ENCODE data around the gene OR2C1. TPM values are rescaled to one million over a fixed set of nuclear protein-coding genes. Genes with fewer than 3 reads are reported as not detected.

Gene OR2C1
- 3.6 TPM for total RNA-seq (ENCODE audit: insufficient read depth, low replicate concordance)

- DNase-seq (ENCODE audit: low spot score): no peak
Measured at GRCh38 chr16:3355589-3355988, at the start of gene OR2C1. Gene OR2C1 (plus strand): TSS chr16:3355889. CDS start chr16:3355941, 52 bp downstream.

- no peak for DNase-seq (ENCODE audit: low spot score)
Measured at GRCh38 chr16:3306078-3306477, 49.6 kb upstream of the OR2C1 start.

GRCh38 chr16:3311496-3311895 lies 44.2 kb upstream of the OR2C1 start:
- no peak for DNase-seq (ENCODE audit: low spot score)

GRCh38 chr16:3317315-3317999 lies 38.2 kb upstream of the OR2C1 start:
- no peak for DNase-seq (ENCODE audit: low spot score)

GRCh38 chr16:3321816-3322215 lies 33.9 kb upstream of the OR2C1 start:
- no peak for DNase-seq (ENCODE audit: low spot score)

GRCh38 chr16:3327514-3327913 lies 28.2 kb upstream of the OR2C1 start:
- no peak for DNase-seq (ENCODE audit: low spot score)

- no peak for DNase-seq (ENCODE audit: low spot score)
Measured at GRCh38 chr16:3328104-3328503, 27.6 kb upstream of the OR2C1 start.

GRCh38 chr16:3328643-3329042 lies 27.0 kb upstream of the OR2C1 start:
- DNase-seq (ENCODE audit: low spot score): no peak

GRCh38 chr16:3346041-3346440 lies 9.6 kb upstream of the OR2C1 start:
- DNase-seq (ENCODE audit: low spot score): no peak

GRCh38 chr16:3347586-3347985 lies 8.1 kb upstream of the OR2C1 start:
- DNase-seq (ENCODE audit: low spot score): no peak

GRCh38 chr16:3348547-3349167 lies 7.0 kb upstream of the OR2C1 start:
- no peak for DNase-seq (ENCODE audit: low spot score)

GRCh38 chr16:3349175-3349574 lies 6.5 kb upstream of the OR2C1 start:
- no peak for DNase-seq (ENCODE audit: low spot score)

GRCh38 chr16:3356118-3356517 lies 429 bp downstream of the OR2C1 start:
- DNase-seq (ENCODE audit: low spot score): no peak

- DNase-seq (ENCODE audit: low spot score): no peak
Measured at GRCh38 chr16:3358871-3359270, 3.2 kb downstream of the OR2C1 start.

GRCh38 chr16:3362931-3363330 lies 7.2 kb downstream of the OR2C1 start:
- DNase-seq (ENCODE audit: low spot score): no peak

- no peak for DNase-seq (ENCODE audit: low spot score)
Measured at GRCh38 chr16:3363793-3364192, 8.1 kb downstream of the OR2C1 start.

GRCh38 chr16:3364774-3365427 lies 9.2 kb downstream of the OR2C1 start:
- DNase-seq (ENCODE audit: low spot score): peak; percentile 94

GRCh38 chr16:3369073-3369472 lies 13.4 kb downstream of the OR2C1 start:
- DNase-seq (ENCODE audit: low spot score): no peak

GRCh38 chr16:3375680-3376079 lies 20.0 kb downstream of the OR2C1 start:
- no peak for DNase-seq (ENCODE audit: low spot score)

- no peak for DNase-seq (ENCODE audit: low spot score)
Measured at GRCh38 chr16:3377917-3378316, 22.2 kb downstream of the OR2C1 start.

- no peak for DNase-seq (ENCODE audit: low spot score)
Measured at GRCh38 chr16:3383045-3383448, 27.4 kb downstream of the OR2C1 start.

- no peak for DNase-seq (ENCODE audit: low spot score)
Measured at GRCh38 chr16:3388325-3388724, 32.6 kb downstream of the OR2C1 start.

Measured in umbilical cord (tissue), 2 donors.